Activated CD8-positive, alpha-beta memory T cell treated with anti-CD3 and anti-CD28 coated beads, Interleukin-2, amount 50 U/mL, for 4 hours (primary cell): ENCODE data around the gene TMEM186.
"Not testable (repeated sequence)": the region's sequence is repeated elsewhere in the genome, so short reads cannot be mapped to it uniquely, and the experiment has no call there.

ENCODE experiments used
- DNase-seq: peaks from one replicate; pipeline ENCODE4 v3.0.0-alpha.2; 2020

TMEM186 gene

DNA sequence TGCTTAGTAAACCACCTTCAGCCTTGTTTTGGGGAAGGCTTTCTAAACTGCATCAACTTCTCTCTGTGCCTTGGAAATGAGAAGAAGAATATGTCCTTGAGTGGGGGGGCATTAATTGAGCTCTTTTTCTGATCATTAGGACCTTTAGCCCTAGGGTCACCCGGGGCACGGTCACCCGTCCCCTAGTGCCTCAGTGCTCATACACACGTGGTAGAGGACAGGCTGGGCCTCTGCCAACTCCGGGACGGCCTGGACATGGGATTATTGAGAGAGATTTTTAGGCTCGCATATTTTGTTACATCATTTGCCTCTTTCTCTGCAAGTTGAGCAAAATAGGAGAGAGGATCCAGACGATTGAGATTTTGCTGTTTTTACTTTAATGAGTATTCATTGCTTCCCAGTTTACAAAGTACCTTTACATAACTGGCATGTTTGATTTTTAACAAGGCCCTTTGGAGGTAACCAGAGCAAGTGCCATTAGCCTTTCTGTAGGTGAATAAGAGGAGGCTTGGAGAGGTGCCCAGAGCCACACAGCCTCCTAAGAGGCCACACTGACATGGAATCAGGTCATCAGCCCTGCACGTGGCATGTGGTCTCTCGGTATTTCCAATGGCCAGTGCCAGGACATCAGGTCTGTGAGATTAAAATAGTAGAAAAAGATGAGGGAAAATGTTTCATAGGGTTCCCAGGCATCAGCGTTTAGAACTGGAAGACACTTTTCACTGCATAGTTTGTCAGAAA lies 11.3 kb upstream of the TMEM186 start:
- no peak for DNase-seq

- no peak for DNase-seq
Measured at GRCh38 chr16:8808009-8808408, 10.6 kb upstream of the TMEM186 start.

GRCh38 chr16:8807189-8807588 lies 9.8 kb upstream of the TMEM186 start:
- DNase-seq: no peak

- no peak for DNase-seq
Measured at GRCh38 chr16:8806272-8806983, 9.0 kb upstream of the TMEM186 start.

DNA sequence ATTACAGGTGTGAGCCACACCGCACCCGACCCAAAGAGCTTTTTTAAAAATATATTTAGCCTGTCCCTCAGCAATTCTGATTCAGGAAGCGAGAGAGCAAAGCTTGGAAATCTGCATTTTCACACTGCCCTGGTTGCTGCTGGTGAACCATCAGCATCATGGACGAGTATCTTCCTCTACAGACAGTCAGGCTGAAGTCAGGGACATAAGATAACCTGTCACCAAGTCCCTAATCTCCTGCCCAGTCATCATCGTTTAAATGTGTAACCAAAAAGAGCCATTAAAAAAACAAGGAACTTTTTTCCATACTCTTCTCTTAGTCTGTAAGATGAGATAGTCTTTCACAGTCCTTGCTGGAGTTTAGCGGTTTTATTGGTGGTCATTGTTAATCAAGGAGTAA lies 6.9 kb upstream of the TMEM186 start:
- no peak for DNase-seq

GRCh38 chr16:8803733-8804132 lies 6.3 kb upstream of the TMEM186 start:
- DNase-seq: not testable (repeated sequence)

DNA sequence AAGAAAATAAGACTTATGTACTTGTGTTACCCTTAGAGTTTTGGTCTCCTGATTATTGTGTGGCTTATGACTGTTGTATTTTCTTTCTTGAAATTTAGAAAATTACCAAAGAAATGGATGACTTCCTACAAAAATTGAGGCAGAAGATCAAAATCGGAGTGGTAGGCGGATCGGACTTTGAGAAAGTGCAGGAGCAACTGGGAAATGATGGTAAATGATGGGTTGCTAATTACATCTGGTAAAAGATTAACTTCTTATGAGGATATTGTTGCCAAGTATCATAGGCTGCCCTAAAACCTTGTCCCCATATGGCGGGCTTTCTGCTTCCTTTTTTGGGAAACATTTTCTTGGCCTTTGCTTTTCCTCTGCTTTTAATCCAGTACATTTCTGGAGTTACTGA lies 4.3 kb upstream of the TMEM186 start:
- DNase-seq: no peak

DNA sequence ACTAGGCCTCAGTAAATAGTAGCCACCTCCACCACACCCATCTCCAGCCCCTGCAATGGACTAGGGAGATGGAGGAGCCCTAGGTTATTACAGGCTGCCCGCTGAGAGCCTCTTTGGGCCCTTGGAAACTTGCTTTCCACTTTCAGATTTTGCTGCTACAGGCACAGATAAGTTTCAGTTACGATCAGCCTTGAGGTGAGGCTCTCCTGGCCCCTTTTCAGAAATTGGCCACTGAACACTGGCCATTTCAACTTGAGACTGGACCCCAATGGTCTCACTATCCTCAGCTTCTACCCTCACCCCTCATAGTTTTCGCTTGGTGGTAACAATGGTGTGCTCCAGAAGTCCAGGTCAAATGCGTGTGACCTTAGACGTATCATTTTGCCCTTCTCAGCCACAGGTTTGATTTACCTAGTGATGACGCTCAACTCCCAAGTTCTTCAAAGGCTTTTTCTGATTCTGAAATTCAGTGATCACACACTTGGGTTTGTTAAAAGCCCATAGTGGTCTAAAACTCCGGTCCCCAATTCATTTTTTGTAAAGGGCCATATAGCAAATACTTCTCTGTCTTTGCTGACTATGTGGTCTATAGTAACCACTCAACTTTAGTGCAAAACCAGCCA lies 1.2 kb upstream of the TMEM186 start:
- DNase-seq: no peak

DNA sequence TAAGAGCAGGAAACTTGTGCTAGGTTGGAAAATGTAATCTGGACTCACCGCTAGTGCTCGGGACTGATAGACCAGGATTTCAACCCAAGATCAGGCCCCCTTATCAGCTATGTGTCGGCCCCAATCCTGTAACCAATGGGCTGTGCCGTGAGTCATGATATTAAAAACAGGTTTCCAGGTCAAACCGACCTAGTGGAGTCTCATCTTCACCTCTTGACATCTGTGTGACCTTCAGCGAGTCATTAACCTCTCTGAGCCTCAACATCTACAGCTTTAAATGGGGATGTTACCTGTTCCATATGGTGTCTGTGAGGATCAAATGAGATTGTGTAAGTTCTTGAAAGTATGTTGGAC lies 712 bp upstream of the TMEM186 start:
- peak; percentile 29 for DNase-seq

DNA sequence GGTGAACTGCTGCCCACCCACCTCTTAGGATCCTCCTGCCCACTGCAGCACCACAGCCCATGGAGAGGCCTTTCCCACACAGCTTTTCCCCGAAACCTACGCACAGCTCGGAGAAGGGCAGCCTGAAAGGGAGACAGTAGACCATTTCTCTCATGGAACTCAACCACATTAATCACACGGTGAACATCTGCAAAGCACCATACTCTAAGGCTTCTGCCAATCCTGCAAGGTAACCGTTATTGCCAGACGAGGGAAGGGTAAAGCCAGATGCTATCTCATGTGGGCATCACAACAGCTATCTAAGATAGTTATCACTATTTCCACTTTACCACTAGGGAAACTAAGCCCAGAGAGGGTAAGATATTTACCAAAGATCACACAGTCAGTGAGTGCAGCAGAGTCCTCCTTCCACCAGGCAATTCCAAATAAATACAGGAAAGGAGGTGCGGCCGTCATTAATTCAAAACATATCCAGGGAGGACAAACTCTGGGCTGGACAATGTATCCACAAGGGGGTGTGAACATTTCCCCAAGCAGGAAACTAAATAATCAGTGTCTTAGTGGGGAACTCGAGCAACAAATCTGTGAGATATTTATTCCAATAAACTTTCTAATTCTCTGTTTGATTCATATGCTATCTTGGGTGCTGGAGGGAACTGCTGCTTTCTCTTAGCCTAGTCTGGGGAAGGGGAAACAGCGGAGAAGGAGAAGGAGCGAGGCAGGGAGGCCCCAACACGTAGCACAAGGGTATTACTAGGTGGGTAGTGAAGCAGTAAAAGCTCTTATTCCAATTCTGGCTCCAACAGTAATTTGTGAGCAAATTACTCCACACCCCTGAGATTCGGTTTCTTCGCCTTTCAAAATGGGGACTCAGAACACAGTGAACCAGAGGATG lies 723 bp downstream of the TMEM186 start:
- DNase-seq: no peak

- DNase-seq: no peak
Measured at GRCh38 chr16:8795818-8796217, 1.6 kb downstream of the TMEM186 start.

GRCh38 chr16:8795091-8795490 lies 2.3 kb downstream of the TMEM186 start:
- DNase-seq: no peak

DNA sequence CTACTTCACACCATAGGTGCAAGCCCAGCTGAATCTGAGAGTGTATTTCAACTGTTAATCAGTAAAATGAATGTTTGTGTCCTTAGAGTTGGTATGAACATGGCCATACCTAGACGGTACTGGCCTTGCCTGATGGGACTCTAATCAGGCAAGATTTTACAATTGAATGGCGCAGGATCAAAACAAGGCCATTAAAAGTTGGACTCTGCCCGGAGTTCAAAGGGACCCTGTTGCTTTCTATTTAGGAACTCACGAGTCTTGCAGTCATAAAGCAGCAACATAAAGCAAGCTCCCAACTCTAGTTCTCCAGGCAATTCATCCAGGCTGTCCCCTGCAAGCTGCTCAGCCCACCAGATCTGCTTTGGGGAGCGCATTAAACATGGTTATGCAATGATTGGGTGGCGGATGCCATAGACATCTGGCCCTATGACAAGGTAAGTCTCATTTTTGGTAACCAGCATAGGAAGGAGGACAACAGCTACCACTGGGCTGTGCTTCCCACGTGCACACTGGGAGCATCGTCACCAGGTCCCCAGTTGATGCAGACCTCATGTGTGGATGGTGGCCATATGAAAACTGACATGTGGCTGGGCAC lies 8.8 kb downstream of the TMEM186 start:
- no peak for DNase-seq

GRCh38 chr16:8786316-8786715 lies 11.1 kb downstream of the TMEM186 start:
- not testable (repeated sequence) for DNase-seq

DNA sequence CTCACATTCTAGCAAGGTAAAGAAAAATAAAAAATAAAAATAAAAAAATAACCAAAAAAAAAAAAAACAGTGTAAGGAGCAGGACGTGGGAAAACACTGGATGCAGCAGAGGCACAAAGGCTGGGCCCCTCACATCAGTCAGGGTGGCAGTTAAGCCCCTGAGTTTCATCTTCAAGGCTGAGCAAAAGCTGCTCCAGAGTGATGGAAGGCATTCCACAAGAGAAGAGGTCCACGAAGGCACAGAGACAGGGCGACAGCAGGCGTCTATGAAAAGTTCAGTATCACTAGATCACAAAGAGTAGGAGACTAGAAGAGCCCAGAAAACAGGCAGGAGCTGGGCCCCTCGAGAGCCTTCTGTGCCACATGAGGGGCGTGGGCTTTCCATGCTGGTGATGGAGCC lies 12.0 kb downstream of the TMEM186 start:
- DNase-seq: no peak

- no peak for DNase-seq
Measured at GRCh38 chr16:8782673-8783072, 14.8 kb downstream of the TMEM186 start.

DNA sequence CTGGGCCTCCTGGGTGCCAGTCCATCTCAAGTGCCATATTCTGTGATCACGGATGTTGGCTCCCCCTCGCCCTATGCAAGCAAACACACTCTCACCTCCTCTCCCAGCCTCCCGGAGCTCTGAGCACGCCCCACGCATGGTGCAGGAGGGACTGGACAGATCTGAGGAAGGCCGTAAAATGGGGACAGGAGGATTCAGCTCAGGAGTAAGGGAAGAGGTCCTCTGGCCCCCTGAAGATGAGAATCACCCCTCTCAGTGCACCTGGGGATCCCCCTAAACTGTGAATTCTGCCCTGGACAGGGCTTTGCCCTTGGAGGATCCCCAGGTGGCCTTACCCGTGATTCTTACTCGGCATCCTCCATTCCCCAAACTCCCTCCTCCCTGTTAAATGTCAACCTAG lies 15.6 kb downstream of the TMEM186 start:
- no peak for DNase-seq

- DNase-seq: no peak
Measured at GRCh38 chr16:8777217-8777616, 20.2 kb downstream of the TMEM186 start.

DNA sequence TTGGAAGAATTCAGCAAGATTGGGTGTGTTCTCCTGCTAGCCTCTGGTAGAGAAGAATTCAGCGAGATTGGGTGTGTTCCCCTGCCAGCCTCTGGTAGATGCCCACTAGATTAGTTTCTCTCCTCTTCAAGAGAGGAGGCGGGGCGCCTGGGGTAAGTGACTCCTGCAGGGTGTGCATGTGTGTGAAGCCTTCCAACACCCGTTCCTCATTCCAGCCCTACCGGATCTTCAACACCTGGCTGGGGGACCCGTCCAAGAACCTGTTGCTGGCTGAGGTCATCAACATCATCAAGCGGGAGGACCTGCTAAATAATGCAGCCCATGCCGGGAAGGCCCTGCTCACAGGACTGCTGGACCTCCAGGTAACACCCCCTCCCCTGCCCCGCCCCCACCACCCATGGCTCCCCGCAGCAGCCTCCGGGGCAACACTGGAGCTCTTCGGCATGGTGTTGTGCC lies 21.3 kb downstream of the TMEM186 start:
- DNase-seq: no peak

- no peak for DNase-seq
Measured at GRCh38 chr16:8775359-8775758, 22.1 kb downstream of the TMEM186 start.

- DNase-seq: no peak
Measured at GRCh38 chr16:8774208-8774607, 23.2 kb downstream of the TMEM186 start.

- DNase-seq: no peak
Measured at GRCh38 chr16:8773537-8773936, 23.9 kb downstream of the TMEM186 start.

- no peak for DNase-seq
Measured at GRCh38 chr16:8768692-8769091, 28.7 kb downstream of the TMEM186 start.
